ENCODE results near the gene SDR42E1.
"Not testable (repeated sequence)": the region's sequence is repeated elsewhere in the genome, so short reads cannot be mapped to it uniquely, and the experiment has no call there.

Gene SDR42E1

GRCh38 chr16:81995651-81996050, 15.6 kb downstream of the SDR42E1 start:
- no peak for DNase-seq (ENCODE audit: extremely low spot score)
- no peak for TF ChIP-seq CTCF (IDR thresholded peaks at IDR 0.05; ENCODE audit: control extremely low read depth, extremely low read depth, low read depth, missing control alignments)
- POLR2A ChIA-PET: no interaction called here
- CTCF ChIA-PET: no interaction called here

- TF ChIP-seq CTCF (IDR thresholded peaks at IDR 0.05; ENCODE audit: control extremely low read depth, extremely low read depth, low read depth, missing control alignments): no peak
- ChIA-PET CTCF (no interaction called here), POLR2A (no interaction called here)
- DNase-seq (ENCODE audit: extremely low spot score): no peak
Observed at GRCh38 chr16:81994485-81994884, 16.8 kb downstream of the SDR42E1 start.

GRCh38 chr16:81992859-81993258, 18.4 kb downstream of the SDR42E1 start:
- CTCF ChIA-PET: no interaction called here
- POLR2A ChIA-PET: no interaction called here
- no peak for TF ChIP-seq CTCF (IDR thresholded peaks at IDR 0.05; ENCODE audit: control extremely low read depth, extremely low read depth, low read depth, missing control alignments)
- no peak for DNase-seq (ENCODE audit: extremely low spot score)

GRCh38 chr16:81987706-81988105, 23.6 kb downstream of the SDR42E1 start:
- ChIA-PET CTCF (no interaction called here), POLR2A (no interaction called here)
- DNase-seq (ENCODE audit: extremely low spot score): no peak
- no peak for TF ChIP-seq CTCF (IDR thresholded peaks at IDR 0.05; ENCODE audit: control extremely low read depth, extremely low read depth, low read depth, missing control alignments)

GRCh38 chr16:81987121-81987520, 24.1 kb downstream of the SDR42E1 start:
- no peak for TF ChIP-seq CTCF (IDR thresholded peaks at IDR 0.05; ENCODE audit: control extremely low read depth, extremely low read depth, low read depth, missing control alignments)
- POLR2A ChIA-PET: no interaction called here

GRCh38 chr16:81977335-81977942, 33.8 kb downstream of the SDR42E1 start:
- POLR2A ChIA-PET; DNase-seq (ENCODE audit: extremely low spot score); CTCF ChIA-PET: not testable (repeated sequence)

More at GRCh38 chr16:81987121-81987520, 24.1 kb downstream of the SDR42E1 start:
- no peak for DNase-seq (ENCODE audit: extremely low spot score)
- CTCF ChIA-PET: no interaction called here

GRCh38 chr16:81975637-81976036, 35.6 kb downstream of the SDR42E1 start:
- POLR2A ChIA-PET: no interaction called here
- no peak for TF ChIP-seq CTCF (IDR thresholded peaks at IDR 0.05; ENCODE audit: control extremely low read depth, extremely low read depth, low read depth, missing control alignments)
- no peak for DNase-seq (ENCODE audit: extremely low spot score)
- CTCF ChIA-PET: no interaction called here

Measured in GM10248 (cell line).